Natural killer cell (primary cell): ENCODE measurements around the gene RARB. TPM values are rescaled to one million over a fixed set of nuclear protein-coding genes. Genes with fewer than 3 reads are reported as not detected.

Source experiments
- ATAC-seq, 3 donors: fragments of 150-1000 bp in 2 of 3; fragments of 200-7000 bp in 1 of 3; cut with Tn5 transposase; 1 replicate in 1 of 3; 2 replicates in 2 of 3; pipeline ENCODE4 v1.10.0; 2021; ENCODE audit warnings: mild to moderate bottlenecking in 2 of 3, moderate library complexity in 2 of 3
- DNase-seq, 2 donors: peaks; one replicate each; pipeline versions ENCODE4 v3.0.0 to v3.0.0-alpha.2; 2013 to 2021; ENCODE audit warnings: mixed read lengths in 1 of 2
- H3K27ac ChIP-seq: one replicate; pipeline ENCODE4 v1.5.1; 2013; ENCODE audit warnings: mild to moderate bottlenecking, low read length
- H3K27me3 ChIP-seq: one replicate; pipeline ENCODE4 v1.6.1; 2013; ENCODE audit warnings: low read length; ENCODE audit not compliant: control insufficient read depth, insufficient read depth
- H3K36me3 ChIP-seq: one replicate; pipeline ENCODE4 v1.6.1; 2013; ENCODE audit warnings: low read length; ENCODE audit not compliant: control insufficient read depth, insufficient read depth
- H3K4me1 ChIP-seq: one replicate; pipeline ENCODE4 v1.6.1; 2013; ENCODE audit warnings: low read length; ENCODE audit not compliant: control insufficient read depth, insufficient read depth
- H3K4me3 ChIP-seq: one replicate; pipeline ENCODE4 v1.5.1; 2013; ENCODE audit warnings: low read length
- H3K9me3 ChIP-seq: one replicate; pipeline ENCODE4 v1.6.1; 2013; ENCODE audit warnings: low read length; ENCODE audit not compliant: control insufficient read depth, insufficient read depth
- H3K27ac Mint-ChIP-seq, 2 donors: one replicate each; pipeline ENCODE4 v1.8.0; 2022; ENCODE audit warnings: mild to moderate bottlenecking in 2 of 2, mixed read lengths in 2 of 2, moderate library complexity in 1 of 2
- H3K27me3 Mint-ChIP-seq, 2 donors: one replicate each; pipeline ENCODE4 v1.8.0; 2022; ENCODE audit warnings: low read depth in 2 of 2, mixed read lengths in 2 of 2
- H3K36me3 Mint-ChIP-seq: one replicate; pipeline ENCODE4 v1.8.0; 2022; ENCODE audit warnings: mixed read lengths
- H3K4me1 Mint-ChIP-seq, 2 donors: one replicate each; pipeline ENCODE4 v1.8.0; 2022; ENCODE audit warnings: mixed read lengths in 2 of 2
- H3K4me3 Mint-ChIP-seq: one replicate; pipeline ENCODE4 v1.8.0; 2022; ENCODE audit warnings: mild to moderate bottlenecking, moderate library complexity, mixed read lengths
- H3K9me3 Mint-ChIP-seq, 2 donors: one replicate each; pipeline ENCODE4 v1.8.0; 2022; ENCODE audit warnings: mixed read lengths in 2 of 2
- CTCF ChIP-seq: fragments of 200-600 bp; IDR thresholded peaks from one replicate; pipeline ENCODE4 v1.8.0; 2022; ENCODE audit warnings: antibody characterized with exemption
- WGBS: methylation state at CpG from one replicate; pipeline ENCODE4 v1.1.7; 2013; ENCODE audit warnings: missing lambda C conversion rate; ENCODE audit not compliant: insufficient coverage; 5-methylcytosine and 5-hydroxymethylcytosine counted together
- intact Hi-C: fragments of 100-400 bp; cut with micrococcal nuclease; formaldehyde crosslinking; loops from one replicate; pipeline ENCODE4 v1.14.2; 2022
- total RNA-seq, 4 donors: library from RNA; stranded (reverse); fragments of 120-200 nt in 1 of 4; gene quantifications; one replicate each; pipeline versions ENCODE4 v1.2.3 to v1.2.4, GENCODE V29; 2013 to 2022

Gene RARB
- total RNA-seq, 3 donors from 2014 or later (not counting 1 experiment from before 2014, with no cell fraction given) = not detected

DNA sequence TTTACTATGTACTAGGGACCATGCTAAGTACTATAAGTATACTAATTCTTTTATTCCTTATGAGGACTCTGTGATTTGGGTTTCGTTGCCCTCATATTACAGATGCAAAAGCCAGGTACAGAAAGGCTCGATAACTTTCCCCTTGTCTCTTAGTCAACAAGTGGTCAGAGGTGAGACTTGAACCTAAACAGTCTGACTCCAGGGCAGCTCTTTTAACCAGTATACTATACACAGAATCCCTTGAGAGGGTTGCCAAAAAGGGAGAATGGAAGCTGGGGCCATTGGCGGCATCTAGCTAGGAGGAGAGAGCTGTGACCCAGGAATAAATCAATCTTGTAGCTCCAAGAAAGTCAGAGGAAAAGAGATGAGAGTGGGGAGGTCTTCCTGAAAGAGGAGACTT lies 144.3 kb downstream of the RARB start:
- H3K9me3 ChIP-seq = no peaks in the 10 kb centered on the region
- Mint-ChIP-seq H3K4me3 (no peak overlapping the region), H3K27ac (no peak overlapping the region), H3K27me3 (no peaks in the 10 kb centered on the region), H3K9me3 (no peaks in the 10 kb centered on the region), H3K4me1 (no peaks in the 10 kb centered on the region), H3K36me3 (no peaks in the 10 kb centered on the region)
- ATAC-seq (no peak), DNase-seq (no peak)
- intact Hi-C loops = no loop called here
- no peaks in the 10 kb centered on the region for H3K36me3 ChIP-seq
- no peak overlapping the region for H3K27ac ChIP-seq
- no peaks in the 10 kb centered on the region for H3K4me1 ChIP-seq
- TF ChIP-seq CTCF = no peak
- no peaks in the 10 kb centered on the region for H3K27me3 ChIP-seq
- 92% methylated on average over 3 of the region's 3 CpGs for WGBS
- H3K4me3 ChIP-seq = no peak overlapping the region

DNA sequence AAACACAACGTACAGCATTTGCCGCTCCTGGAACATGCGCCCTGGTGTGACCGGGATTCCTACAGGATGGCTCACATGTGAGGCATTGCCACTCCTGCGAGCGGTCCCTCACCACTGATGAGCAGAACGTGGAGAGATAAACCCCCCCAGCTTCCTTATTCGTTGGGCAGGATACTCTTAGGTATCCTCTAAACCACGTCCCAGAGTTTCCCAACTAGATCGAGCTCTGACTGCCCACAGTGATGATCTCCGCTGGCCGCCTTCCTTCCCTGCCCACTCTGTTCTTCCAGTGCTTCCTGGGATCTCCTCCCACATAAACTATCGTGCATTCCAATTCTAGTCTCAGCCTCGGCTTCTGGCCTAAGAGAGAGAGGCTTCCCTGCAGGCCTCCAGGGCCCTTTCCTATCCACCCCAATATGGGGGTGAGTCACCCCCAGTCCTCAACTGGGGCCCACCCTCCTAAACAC lies 144.9 kb downstream of the RARB start:
- no peaks in the 10 kb centered on the region for H3K4me1 ChIP-seq
- DNase-seq (no peak), ATAC-seq (no peak)
- no peaks in the 10 kb centered on the region for H3K9me3 ChIP-seq
- H3K27me3 Mint-ChIP-seq = no peaks in the 10 kb centered on the region
- no peak overlapping the region for H3K27ac ChIP-seq
- WGBS = 86% methylated on average over 14 of the region's 14 CpGs
- intact Hi-C loops = no loop called here
- H3K27ac Mint-ChIP-seq = no peak overlapping the region
- TF ChIP-seq CTCF = no peak
- H3K36me3 Mint-ChIP-seq = no peaks in the 10 kb centered on the region
- no peaks in the 10 kb centered on the region for H3K36me3 ChIP-seq
- H3K9me3 Mint-ChIP-seq = no peaks in the 10 kb centered on the region
- H3K4me1 Mint-ChIP-seq = no peaks in the 10 kb centered on the region
- H3K4me3 Mint-ChIP-seq = no peak overlapping the region
- H3K4me3 ChIP-seq = no peak overlapping the region
- no peaks in the 10 kb centered on the region for H3K27me3 ChIP-seq

- Mint-ChIP-seq H3K4me1 (no peaks in the 10 kb centered on the region), H3K27ac (no peak overlapping the region), H3K4me3 (no peak overlapping the region), H3K9me3 (no peaks in the 10 kb centered on the region), H3K27me3 (no peaks in the 10 kb centered on the region), H3K36me3 (no peaks in the 10 kb centered on the region)
- Histone ChIP-seq H3K27me3 (no peaks in the 10 kb centered on the region), H3K4me3 (no peak overlapping the region), H3K4me1 (no peaks in the 10 kb centered on the region), H3K9me3 (no peaks in the 10 kb centered on the region), H3K27ac (no peak overlapping the region), H3K36me3 (no peaks in the 10 kb centered on the region)
- whole genome bisulfite sequencing = 88% methylated on average over 16 of the region's 19 CpGs
- no peak for ATAC-seq
- no peak for DNase-seq
- TF ChIP-seq CTCF = no peak
- intact Hi-C loops = no loop called here
Observed at GRCh38 chr3:25573386-25574171, 145.5 kb downstream of the RARB start.
